OCI-LY7 (cell line): ENCODE data around the gene COA8. TPM values are rescaled to one million over a fixed set of nuclear protein-coding genes. Genes with fewer than 3 reads are reported as not detected.
A peak's percentile ranks its signal among the peaks of the same experiment; 100 is the strongest.

ENCODE experiments used
- BruUV-seq: library from RNA; stranded (reverse); fragments of 400-500 nt; replicated peaks from 2 replicates; lab custom pipeline; 2021; lab: Mats Ljungman, UMichigan
- CTCF ChIA-PET: fragments of 300-600 bp; sonication (Branson Sonifier 250); formaldehyde crosslinking; loops from one replicate; lab custom pipeline; 2022; ENCODE audit warnings: antibody characterized with exemption; ENCODE audit not compliant: unreplicated experiment; lab: Charles Lee
- POLR2A ChIA-PET: fragments of 300-600 bp; sonication (Branson Sonifier 250); formaldehyde crosslinking; loops from one replicate; lab custom pipeline; 2022; ENCODE audit warnings: antibody characterized with exemption; lab: Charles Lee
- DNase-seq: peaks from one replicate; pipeline ENCODE4 v3.0.0-alpha.2; 2015; ENCODE audit warnings: low spot score
- H2AFZ ChIP-seq: fragments of 200-600 bp; sonication (generic), shearing (Covaris generic); 2 replicates; pipeline ENCODE4 v1.6.1; 2014; ENCODE audit warnings: mild to moderate bottlenecking, antibody characterized with exemption, low read length, moderate library complexity
- H3K27ac ChIP-seq: fragments of 200-600 bp; sonication (generic); 2 replicates; pipeline ENCODE4 v1.5.1; 2014; ENCODE audit warnings: mixed run types, low read depth, mild to moderate bottlenecking, moderate library complexity, low read length, inconsistent platforms; ENCODE audit not compliant: poor library complexity, severe bottlenecking
- H3K36me3 ChIP-seq: fragments of 200-600 bp; sonication (generic); 2 replicates; pipeline ENCODE4 v1.6.1; 2014; ENCODE audit warnings: mild to moderate bottlenecking, antibody characterized with exemption, low read length, moderate library complexity, mixed read lengths; ENCODE audit not compliant: insufficient read depth
- H3K4me1 ChIP-seq: fragments of 200-600 bp; sonication (generic); 2 replicates; pipeline ENCODE4 v1.5.1; 2014; ENCODE audit warnings: mild to moderate bottlenecking, low read length; ENCODE audit not compliant: insufficient read depth, poor library complexity, severe bottlenecking
- H3K4me2 ChIP-seq: fragments of 200-600 bp; sonication (generic); 2 replicates; pipeline ENCODE4 v1.6.1; 2014; ENCODE audit warnings: mild to moderate bottlenecking, low read length
- H3K4me3 ChIP-seq: fragments of 200-600 bp; sonication (generic); 2 replicates; pipeline ENCODE4 v1.5.1; 2014; ENCODE audit warnings: mild to moderate bottlenecking, low read depth, low read length; ENCODE audit not compliant: poor library complexity, severe bottlenecking
- H3K79me2 ChIP-seq: fragments of 200-600 bp; sonication (generic); 2 replicates; pipeline ENCODE4 v1.6.1; 2016; ENCODE audit warnings: low read depth, mild to moderate bottlenecking, low read length, moderate library complexity, mixed read lengths; ENCODE audit not compliant: insufficient read depth
- H3K9me2 ChIP-seq: fragments of 200-600 bp; sonication (generic); 2 replicates; pipeline ENCODE4 v1.6.1; 2016; ENCODE audit warnings: mild to moderate bottlenecking, low read length, mixed read lengths; ENCODE audit not compliant: insufficient read depth
- H3K9me3 ChIP-seq: fragments of 200-600 bp; sonication (generic); 2 replicates; pipeline ENCODE4 v1.6.1; 2014; ENCODE audit warnings: mild to moderate bottlenecking, mixed run types, low read length, mixed read lengths
- H4K20me1 ChIP-seq: fragments of 200-600 bp; sonication (generic); 2 replicates; pipeline ENCODE4 v1.6.1; 2014; ENCODE audit warnings: mild to moderate bottlenecking, antibody characterized with exemption, low read length, moderate library complexity, mixed read lengths; ENCODE audit not compliant: insufficient read depth
- EZH2phosphoT487 ChIP-seq: fragments of 200-600 bp; sonication (generic); IDR thresholded peaks from 2 replicates; pipeline ENCODE4 v1.6.1; 2018; ENCODE audit warnings: low read depth, borderline replicate concordance, mild to moderate bottlenecking, mixed run types, antibody characterized with exemption, low read length, moderate library complexity, mixed read lengths
- intact Hi-C: fragments of 100-400 bp; cut with micrococcal nuclease; formaldehyde crosslinking; loops from one replicate; pipeline ENCODE4 v1.10.0; 2022; ENCODE audit not compliant: unreplicated experiment
- small RNA-seq: library from RNA; depleted of rRNA; stranded (forward); fragments of <200 nt; gene quantifications from one replicate; pipeline ENCODE3, GENCODE V24; 2014
- total RNA-seq, 2 experiments: library from RNA; depleted of rRNA in 1 of 2; stranded (reverse); fragments of >200 nt in 1 of 2; shearing (Covaris generic) in 1 of 2; gene quantifications; 2 replicates each; pipeline ENCODE4 v1.2.3, GENCODE V29; 2014 to 2022
- TF ChIP-seq, protein P1 (sequence below): fragments of 200-600 bp; sonication (generic); conservative IDR thresholded peaks from 2 replicates; pipeline ENCODE4 v1.5.1; 2014; ENCODE audit warnings: mild to moderate bottlenecking, antibody characterized with exemption, low read length, moderate library complexity, mixed read lengths

COA8 gene
- total RNA-seq, 2 experiments from 2014 or later: 18.7 to 33.0 TPM

DNA sequence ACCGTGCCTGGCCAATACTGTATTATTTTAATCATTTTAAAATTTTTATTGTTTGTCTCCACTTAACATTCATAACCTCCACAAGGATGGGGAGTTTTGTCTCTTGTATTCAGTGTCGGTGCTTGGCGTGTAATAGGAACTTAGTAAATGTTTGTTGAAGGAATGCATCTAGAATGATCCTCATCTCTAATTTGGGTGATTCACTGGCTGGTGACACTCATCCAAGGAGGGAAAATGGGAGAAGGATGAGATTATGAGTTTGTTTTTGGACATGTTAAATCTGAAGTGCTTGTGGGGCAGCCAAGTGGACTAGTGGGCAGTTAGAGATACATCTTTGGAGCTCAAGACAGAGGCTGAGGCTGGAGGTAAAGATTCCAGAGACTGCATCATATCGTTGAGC is 71.4 kb downstream of the COA8 start:
- ChIA-PET POLR2A (no interaction called here), CTCF (no interaction called here)
- no peaks in the 10 kb centered on the region for H3K9me2 ChIP-seq
- peaks cover 16% of the 10 kb centered on the region for H4K20me1 ChIP-seq
- TF ChIP-seq EZH2phosphoT487: no peak
- TF ChIP-seq, protein P1, sequence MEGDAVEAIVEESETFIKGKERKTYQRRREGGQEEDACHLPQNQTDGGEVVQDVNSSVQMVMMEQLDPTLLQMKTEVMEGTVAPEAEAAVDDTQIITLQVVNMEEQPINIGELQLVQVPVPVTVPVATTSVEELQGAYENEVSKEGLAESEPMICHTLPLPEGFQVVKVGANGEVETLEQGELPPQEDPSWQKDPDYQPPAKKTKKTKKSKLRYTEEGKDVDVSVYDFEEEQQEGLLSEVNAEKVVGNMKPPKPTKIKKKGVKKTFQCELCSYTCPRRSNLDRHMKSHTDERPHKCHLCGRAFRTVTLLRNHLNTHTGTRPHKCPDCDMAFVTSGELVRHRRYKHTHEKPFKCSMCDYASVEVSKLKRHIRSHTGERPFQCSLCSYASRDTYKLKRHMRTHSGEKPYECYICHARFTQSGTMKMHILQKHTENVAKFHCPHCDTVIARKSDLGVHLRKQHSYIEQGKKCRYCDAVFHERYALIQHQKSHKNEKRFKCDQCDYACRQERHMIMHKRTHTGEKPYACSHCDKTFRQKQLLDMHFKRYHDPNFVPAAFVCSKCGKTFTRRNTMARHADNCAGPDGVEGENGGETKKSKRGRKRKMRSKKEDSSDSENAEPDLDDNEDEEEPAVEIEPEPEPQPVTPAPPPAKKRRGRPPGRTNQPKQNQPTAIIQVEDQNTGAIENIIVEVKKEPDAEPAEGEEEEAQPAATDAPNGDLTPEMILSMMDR: no peak
- H3K79me2 ChIP-seq: peaks cover 96% of the 10 kb centered on the region
- intact Hi-C loops: no loop called here
- no peak overlapping the region for H2AFZ ChIP-seq
- no peak overlapping the region for H3K4me3 ChIP-seq
- H3K4me2 ChIP-seq: no peak overlapping the region
- no peak overlapping the region for H3K27ac ChIP-seq
- no peaks in the 10 kb centered on the region for H3K9me3 ChIP-seq
- no TSS peak for BruUV-seq
- H3K36me3 ChIP-seq: peaks cover 37% of the 10 kb centered on the region
- no peak for DNase-seq
- peaks cover 21% of the 10 kb centered on the region for H3K4me1 ChIP-seq

DNA sequence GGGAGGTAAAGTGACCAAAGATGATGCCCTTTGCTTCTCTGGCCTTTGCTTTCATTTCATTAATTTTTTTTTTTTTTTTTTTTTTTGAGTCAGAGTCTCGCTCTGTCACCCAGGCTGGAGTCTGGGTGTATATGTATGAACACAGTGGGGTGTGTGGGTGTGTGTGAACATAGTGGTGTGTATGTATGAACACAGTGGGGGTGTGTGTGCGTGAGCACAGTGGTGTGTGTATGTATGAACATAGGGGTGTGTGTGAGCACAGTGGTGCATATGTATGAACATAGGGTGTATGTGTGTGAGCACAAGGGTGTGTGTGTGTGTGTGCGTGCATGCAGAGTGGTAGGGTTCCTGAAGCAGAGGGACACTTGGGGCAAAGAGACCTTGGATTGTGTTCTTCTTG is 75.8 kb downstream of the COA8 start:
- ChIA-PET CTCF (no interaction called here), POLR2A (interaction anchor here (0.6 to 0.7 kb wide), 2 partner anchors 19 to 393 kb away, joined by 5 read pairs; no protein-coding TSS in a partner anchor)
- Histone ChIP-seq H3K9me3 (no peaks in the 10 kb centered on the region), H3K4me1 (peaks cover 14% of the 10 kb centered on the region), H3K4me3 (no peak overlapping the region), H3K27ac (no peak overlapping the region), H3K36me3 (peaks cover 46% of the 10 kb centered on the region), H2AFZ (no peak overlapping the region), H4K20me1 (peaks cover 7% of the 10 kb centered on the region; the same call in 1 of the 2 replicates), H3K79me2 (peaks cover 98% of the 10 kb centered on the region), H3K4me2 (no peak overlapping the region), H3K9me2 (no peaks in the 10 kb centered on the region)
- no TSS peak for BruUV-seq
- intact Hi-C loops: no loop called here
- TF ChIP-seq, protein P1: no peak
- TF ChIP-seq EZH2phosphoT487: no peak
- DNase-seq: no peak

Small RNA genes lying within 50 kb of the gene (small RNA-seq; reads per million reads assigned to genes)
- gene RNU4-68P: 1.1 reads per million, percentile 53 among the genes with 10 or more reads in this experiment
- gene RNU7-160P: not detected

Other genes starting within 250 kb of the COA8 start
- 171 and 237 TPM in 2 replicates for gene EIF5, start 228.7 kb upstream of the COA8 start, total RNA-seq (2014; rRNA removed; shearing (Covaris generic))
- 274 and 292 TPM in 2 replicates for gene EIF5, start 228.7 kb upstream of the COA8 start, total RNA-seq (2022)
- 70.8 and 72.7 TPM in 2 replicates for gene MARK3, start 177.5 kb upstream of the COA8 start, total RNA-seq (2014; rRNA removed; shearing (Covaris generic))
- gene MARK3, start 177.5 kb upstream of the COA8 start, total RNA-seq (2022): 83.6 and 89.0 TPM in 2 replicates
- gene CKB, start 40.1 kb upstream of the COA8 start, total RNA-seq (2014; rRNA removed; shearing (Covaris generic)): 0.57 and 0.82 TPM in 2 replicates
- gene CKB, start 40.1 kb upstream of the COA8 start, total RNA-seq (2022): 3.0 and 3.2 TPM in 2 replicates
- 16.7 and 17.1 TPM in 2 replicates for gene TRMT61A, start 33.8 kb upstream of the COA8 start, total RNA-seq (2014; rRNA removed; shearing (Covaris generic))
- 11.2 and 13.1 TPM in 2 replicates for gene TRMT61A, start 33.8 kb upstream of the COA8 start, total RNA-seq (2022)
- 26.1 and 29.2 TPM in 2 replicates for gene BAG5, start 303 bp upstream of the COA8 start, total RNA-seq (2014; rRNA removed; shearing (Covaris generic))
- 36.3 and 38.7 TPM in 2 replicates for gene BAG5, start 303 bp upstream of the COA8 start, total RNA-seq (2022)
- gene KLC1, start 66.3 kb downstream of the COA8 start, total RNA-seq (2014; rRNA removed; shearing (Covaris generic)): 157 and 204 TPM in 2 replicates
- 142 and 147 TPM in 2 replicates for gene KLC1, start 66.3 kb downstream of the COA8 start, total RNA-seq (2022)
- gene XRCC3, start 152.5 kb downstream of the COA8 start, total RNA-seq (2014; rRNA removed; shearing (Covaris generic)): 83.6 and 130 TPM in 2 replicates
- 83.3 and 86.0 TPM in 2 replicates for gene XRCC3, start 152.5 kb downstream of the COA8 start, total RNA-seq (2022)
- gene ZFYVE21, start 152.8 kb downstream of the COA8 start, total RNA-seq (2014; rRNA removed; shearing (Covaris generic)): 16.6 and 22.5 TPM in 2 replicates
- gene ZFYVE21, start 152.8 kb downstream of the COA8 start, total RNA-seq (2022): 18.0 and 23.2 TPM in 2 replicates